AG09319 (cell line): ENCODE measurements around the gene TRERF1.

Source experiments
- DNase-seq: peaks from one replicate; pipeline ENCODE4 v3.0.0-alpha.2; 2010; ENCODE audit warnings: low read depth; ENCODE audit errors: extremely low read depth
- CTCF ChIP-seq: IDR thresholded peaks from 2 replicates; pipeline ENCODE4 v1.5.1; 2011; ENCODE audit warnings: low read depth, mild to moderate bottlenecking, inconsistent platforms, low read length, moderate library complexity

Gene TRERF1

GRCh38 chr6:42318480-42318879 lies 133.2 kb downstream of the TRERF1 start:
- DNase-seq, result no peak
- TF ChIP-seq CTCF, result no peak

GRCh38 chr6:42316981-42317380 lies 134.7 kb downstream of the TRERF1 start:
- no peak for DNase-seq
- no peak for TF ChIP-seq CTCF

GRCh38 chr6:42315991-42316970 lies 135.4 kb downstream of the TRERF1 start:
- TF ChIP-seq CTCF, result no peak
- DNase-seq, result peak; percentile 70

GRCh38 chr6:42315259-42315990 lies 136.3 kb downstream of the TRERF1 start:
- no peak for TF ChIP-seq CTCF
- no peak for DNase-seq

- no peak for DNase-seq
- TF ChIP-seq CTCF, result no peak
These were observed 137.0 kb downstream of the TRERF1 start for GRCh38 chr6:42314571-42315258.

- DNase-seq, result peak; percentile 49
These were observed 137.7 kb downstream of the TRERF1 start for GRCh38 chr6:42313941-42314570.

More at GRCh38 chr6:42313941-42314570, 137.7 kb downstream of the TRERF1 start:
- TF ChIP-seq CTCF, result no peak
